NCI-H2171 treated with DMSO at 0.1 percent for 48 hours (cell line): ENCODE data around the gene SIN3B.

ENCODE experiments used
- DNase-seq: peaks from one replicate; lab custom pipeline; 2025; lab: John Stamatoyannopoulos, UW

The SIN3B gene

GRCh38 chr19:16825312-16826052 lies 3.7 kb upstream of the SIN3B start:
- peak; percentile 59 for DNase-seq

GRCh38 chr19:16829822-16830289 lies 658 bp downstream of the SIN3B start:
- DNase-seq: no peak

- no peak for DNase-seq
Measured at GRCh38 chr19:16830679-16831078, 1.5 kb downstream of the SIN3B start.

- DNase-seq: no peak
Measured at GRCh38 chr19:16831531-16831930, 2.3 kb downstream of the SIN3B start.

- no peak for DNase-seq
Measured at GRCh38 chr19:16834747-16835146, 5.5 kb downstream of the SIN3B start.

GRCh38 chr19:16836115-16837034 lies 7.2 kb downstream of the SIN3B start:
- DNase-seq: no peak

- DNase-seq: no peak
Measured at GRCh38 chr19:16837035-16837362, 7.8 kb downstream of the SIN3B start.

GRCh38 chr19:16841391-16841926 lies 12.3 kb downstream of the SIN3B start:
- DNase-seq: no peak

GRCh38 chr19:16846901-16847300 lies 17.7 kb downstream of the SIN3B start:
- no peak for DNase-seq

GRCh38 chr19:16847430-16847829 lies 18.2 kb downstream of the SIN3B start:
- no peak for DNase-seq

- no peak for DNase-seq
Measured at GRCh38 chr19:16849168-16849567, 20.0 kb downstream of the SIN3B start.

GRCh38 chr19:16850133-16850532 lies 20.9 kb downstream of the SIN3B start:
- no peak for DNase-seq

- DNase-seq: no peak
Measured at GRCh38 chr19:16851031-16851712, 22.0 kb downstream of the SIN3B start.

- DNase-seq: no peak
Measured at GRCh38 chr19:16853066-16853465, 23.9 kb downstream of the SIN3B start.

GRCh38 chr19:16856091-16856490 lies 26.9 kb downstream of the SIN3B start:
- DNase-seq: no peak

GRCh38 chr19:16859626-16860025 lies 30.4 kb downstream of the SIN3B start:
- DNase-seq: no peak

GRCh38 chr19:16860118-16860517 lies 30.9 kb downstream of the SIN3B start:
- peak; percentile 48 for DNase-seq

- DNase-seq: no peak
Measured at GRCh38 chr19:16861011-16861410, 31.8 kb downstream of the SIN3B start.

- DNase-seq: peak; percentile 7
Measured at GRCh38 chr19:16861834-16862233, 32.6 kb downstream of the SIN3B start.

- no peak for DNase-seq
Measured at GRCh38 chr19:16862826-16863415, 33.7 kb downstream of the SIN3B start.

- no peak for DNase-seq
Measured at GRCh38 chr19:16867211-16867610, 38.0 kb downstream of the SIN3B start.
